Measurements from ENCODE around the gene ECE2.

Gene ECE2

DNA sequence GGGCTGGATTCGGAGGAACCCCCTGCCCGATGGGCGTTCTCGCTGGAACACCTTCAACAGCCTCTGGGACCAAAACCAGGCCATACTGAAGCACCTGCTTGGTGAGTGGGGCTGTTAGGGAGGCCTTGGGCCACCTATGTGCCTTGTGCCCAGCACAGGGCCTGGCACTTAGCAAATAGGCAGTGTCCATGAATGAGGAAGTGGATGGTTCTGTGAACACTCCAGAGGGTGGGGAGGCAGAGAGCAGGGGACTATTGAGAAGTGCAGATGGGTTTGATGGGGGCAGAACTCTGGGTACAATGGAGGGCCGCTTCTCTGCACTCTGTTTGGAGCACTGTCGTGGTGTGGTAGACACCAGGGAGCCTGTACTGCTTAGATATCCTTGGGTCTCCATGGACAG is 1.5 kb downstream of the ECE2 start:
- no peak for DNase-seq

DNA sequence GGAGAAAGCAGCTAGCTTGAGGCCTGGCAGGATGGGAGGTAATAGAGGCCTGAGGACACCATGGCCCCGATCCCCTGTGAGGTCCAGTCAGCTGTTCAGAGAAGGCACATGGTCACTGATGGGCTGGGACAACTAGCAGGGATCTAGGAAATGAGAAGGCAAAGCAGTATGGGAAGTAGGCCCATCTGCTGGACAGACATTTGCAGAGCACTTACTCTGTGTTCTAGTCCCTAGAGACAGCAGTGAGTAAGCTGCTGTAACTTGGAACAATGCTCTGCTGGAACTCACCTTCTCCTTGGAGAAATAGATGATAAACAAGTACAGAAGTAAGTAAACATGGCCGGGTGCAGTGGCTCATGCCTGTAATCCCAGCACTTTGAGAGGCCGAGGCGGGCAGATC is 7.1 kb downstream of the ECE2 start:
- DNase-seq: no peak

DNA sequence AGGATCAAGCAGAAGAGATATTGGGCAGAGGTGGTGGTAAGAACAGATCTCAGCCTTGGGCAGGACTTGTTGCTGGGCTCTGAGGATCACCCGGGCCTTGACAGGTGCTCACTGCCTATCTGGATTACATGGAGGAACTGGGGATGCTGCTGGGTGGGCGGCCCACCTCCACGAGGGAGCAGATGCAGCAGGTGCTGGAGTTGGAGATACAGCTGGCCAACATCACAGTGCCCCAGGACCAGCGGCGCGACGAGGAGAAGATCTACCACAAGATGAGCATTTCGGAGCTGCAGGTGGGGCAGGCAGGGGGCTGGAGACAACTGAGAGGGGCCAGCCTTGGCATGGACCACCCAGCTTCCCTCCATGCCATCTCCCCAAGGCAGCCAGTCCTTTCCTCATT is 7.9 kb downstream of the ECE2 start:
- no peak for DNase-seq

DNA sequence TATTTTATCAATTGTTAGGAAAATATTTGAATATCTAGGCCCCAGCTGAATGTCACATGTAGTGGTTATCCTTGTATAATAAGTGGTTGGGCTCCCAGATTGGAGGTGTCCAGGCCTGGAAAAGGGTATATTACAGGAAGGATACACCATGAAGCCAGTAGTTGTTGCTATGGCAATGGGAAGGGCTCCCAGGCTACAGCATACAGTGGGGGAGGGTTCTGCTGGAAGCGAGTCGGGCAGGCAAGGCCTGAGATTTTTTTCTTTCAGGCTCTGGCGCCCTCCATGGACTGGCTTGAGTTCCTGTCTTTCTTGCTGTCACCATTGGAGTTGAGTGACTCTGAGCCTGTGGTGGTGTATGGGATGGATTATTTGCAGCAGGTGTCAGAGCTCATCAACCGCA is 8.9 kb downstream of the ECE2 start:
- no peak for DNase-seq

DNA sequence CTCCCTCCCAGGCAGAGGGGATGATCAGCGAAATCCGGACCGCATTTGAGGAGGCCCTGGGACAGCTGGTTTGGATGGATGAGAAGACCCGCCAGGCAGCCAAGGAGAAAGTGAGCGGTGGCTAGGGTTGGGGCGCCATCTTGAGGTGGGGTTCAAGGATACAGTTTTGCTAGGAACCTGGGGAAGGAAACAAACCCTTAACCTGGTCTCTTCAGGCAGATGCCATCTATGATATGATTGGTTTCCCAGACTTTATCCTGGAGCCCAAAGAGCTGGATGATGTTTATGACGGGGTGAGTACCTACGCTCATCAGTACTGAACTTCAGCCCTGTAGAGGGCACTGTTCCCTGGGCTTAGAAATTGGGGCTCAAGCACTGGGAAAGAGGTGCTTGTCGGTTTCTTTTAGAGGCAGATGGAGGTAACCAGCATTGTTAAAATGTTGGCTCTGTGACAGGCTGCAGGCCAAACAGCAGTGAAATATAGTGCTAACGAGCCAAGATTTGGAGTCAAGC is 13.7 kb downstream of the ECE2 start:
- DNase-seq: peak; percentile 87

DNA sequence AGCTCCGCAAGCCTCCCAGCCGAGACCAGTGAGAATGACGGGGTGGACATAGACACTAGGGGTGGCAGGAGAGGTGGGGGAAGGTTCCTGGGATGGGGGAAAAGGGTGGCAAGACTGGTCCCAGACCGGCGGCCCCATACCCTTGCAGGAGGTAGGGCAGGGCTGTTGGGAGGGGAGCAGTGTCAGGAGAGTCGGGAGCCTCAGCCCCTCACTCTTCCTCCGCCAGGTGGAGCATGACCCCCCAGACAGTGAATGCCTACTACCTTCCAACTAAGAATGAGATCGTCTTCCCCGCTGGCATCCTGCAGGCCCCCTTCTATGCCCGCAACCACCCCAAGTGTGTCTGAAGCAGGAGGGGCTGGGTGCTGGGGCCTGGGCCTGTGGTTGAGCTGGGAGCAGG is 14.5 kb downstream of the ECE2 start:
- no peak for DNase-seq

DNA sequence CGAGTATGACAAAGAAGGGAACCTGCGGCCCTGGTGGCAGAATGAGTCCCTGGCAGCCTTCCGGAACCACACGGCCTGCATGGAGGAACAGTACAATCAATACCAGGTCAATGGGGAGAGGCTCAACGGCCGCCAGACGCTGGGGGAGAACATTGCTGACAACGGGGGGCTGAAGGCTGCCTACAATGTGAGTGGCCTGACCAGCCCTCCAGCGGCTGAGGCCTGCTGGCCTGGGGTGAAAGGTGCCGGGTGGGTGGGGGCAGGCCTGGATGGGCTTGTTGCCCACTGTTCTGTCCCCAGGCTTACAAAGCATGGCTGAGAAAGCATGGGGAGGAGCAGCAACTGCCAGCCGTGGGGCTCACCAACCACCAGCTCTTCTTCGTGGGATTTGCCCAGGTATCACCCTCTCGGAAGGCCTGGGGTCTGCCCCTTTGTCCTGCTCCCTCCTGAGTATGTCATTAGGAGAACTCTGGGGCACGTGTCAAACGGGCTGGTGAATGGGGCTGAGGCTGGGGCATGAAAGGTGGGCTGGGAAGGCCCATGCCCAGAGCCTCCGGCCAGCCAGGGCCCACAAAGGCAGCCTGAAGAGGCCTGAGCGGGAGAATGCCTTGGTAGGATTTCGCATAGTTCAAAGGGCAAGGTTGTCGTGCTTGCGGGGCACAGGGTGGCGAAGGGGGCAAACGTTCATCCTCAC is 15.4 kb downstream of the ECE2 start:
- no peak for DNase-seq

DNA sequence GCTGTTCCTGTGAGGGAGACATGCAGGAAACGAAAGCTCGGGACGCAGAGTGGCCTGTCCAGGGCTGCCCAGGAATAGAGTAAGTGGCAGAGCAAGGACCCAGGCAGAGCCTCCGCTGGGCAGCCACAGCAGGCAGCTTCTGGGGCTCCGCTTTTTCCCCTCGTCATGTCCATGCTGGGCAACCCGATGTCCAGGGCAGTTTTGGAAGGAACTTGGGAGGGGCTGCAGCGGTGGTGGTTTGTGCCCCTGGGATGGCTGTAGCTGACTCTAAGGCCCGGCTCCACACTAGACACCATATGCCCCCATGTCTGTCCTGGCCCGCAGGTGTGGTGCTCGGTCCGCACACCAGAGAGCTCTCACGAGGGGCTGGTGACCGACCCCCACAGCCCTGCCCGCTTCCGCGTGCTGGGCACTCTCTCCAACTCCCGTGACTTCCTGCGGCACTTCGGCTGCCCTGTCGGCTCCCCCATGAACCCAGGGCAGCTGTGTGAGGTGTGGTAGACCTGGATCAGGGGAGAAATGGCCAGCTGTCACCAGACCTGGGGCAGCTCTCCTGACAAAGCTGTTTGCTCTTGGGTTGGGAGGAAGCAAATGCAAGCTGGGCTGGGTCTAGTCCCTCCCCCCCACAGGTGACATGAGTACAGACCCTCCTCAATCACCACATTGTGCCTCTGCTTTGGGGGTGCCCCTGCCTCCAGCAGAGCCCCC is 16.1 kb downstream of the ECE2 start:
- DNase-seq: no peak

DNA sequence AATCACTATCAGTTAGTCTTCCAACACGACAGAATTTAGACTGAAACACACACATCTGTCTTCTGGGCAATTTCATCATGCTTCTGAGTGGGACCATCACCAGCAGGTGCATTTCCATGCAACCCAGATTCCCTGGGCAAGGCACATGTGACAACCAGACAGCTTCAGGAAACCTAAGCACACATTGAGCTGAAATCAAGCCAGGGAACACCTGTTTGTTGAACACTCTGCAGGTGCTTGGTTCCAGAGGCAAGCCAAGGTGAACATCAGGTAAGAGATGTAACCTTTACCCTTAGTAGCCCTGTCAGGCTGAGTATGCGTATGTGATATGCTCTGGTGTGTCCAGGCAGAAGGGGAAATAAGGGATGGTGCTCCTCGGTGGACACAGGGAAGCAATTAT is 19.9 kb downstream of the ECE2 start:
- DNase-seq: no peak

DNA sequence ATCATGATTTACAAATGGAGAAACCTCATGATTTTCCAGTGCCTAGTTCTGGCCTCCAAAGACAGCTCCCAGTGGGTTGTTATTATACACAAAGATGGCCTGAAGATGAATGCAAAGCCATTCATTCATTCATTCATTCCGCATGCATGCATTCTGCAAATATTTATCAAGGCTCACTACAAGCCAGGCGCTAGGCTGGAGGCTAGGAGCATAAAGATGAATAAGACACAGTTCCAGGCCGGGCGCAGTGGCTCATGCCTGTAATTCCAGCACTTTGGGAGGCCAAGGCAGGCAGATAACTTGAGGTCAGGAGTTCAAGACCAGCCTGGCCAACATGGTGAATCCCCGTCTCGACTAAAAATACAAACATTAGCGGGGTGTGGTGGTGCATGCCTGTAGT is 20.8 kb downstream of the ECE2 start:
- DNase-seq: no peak

DNA sequence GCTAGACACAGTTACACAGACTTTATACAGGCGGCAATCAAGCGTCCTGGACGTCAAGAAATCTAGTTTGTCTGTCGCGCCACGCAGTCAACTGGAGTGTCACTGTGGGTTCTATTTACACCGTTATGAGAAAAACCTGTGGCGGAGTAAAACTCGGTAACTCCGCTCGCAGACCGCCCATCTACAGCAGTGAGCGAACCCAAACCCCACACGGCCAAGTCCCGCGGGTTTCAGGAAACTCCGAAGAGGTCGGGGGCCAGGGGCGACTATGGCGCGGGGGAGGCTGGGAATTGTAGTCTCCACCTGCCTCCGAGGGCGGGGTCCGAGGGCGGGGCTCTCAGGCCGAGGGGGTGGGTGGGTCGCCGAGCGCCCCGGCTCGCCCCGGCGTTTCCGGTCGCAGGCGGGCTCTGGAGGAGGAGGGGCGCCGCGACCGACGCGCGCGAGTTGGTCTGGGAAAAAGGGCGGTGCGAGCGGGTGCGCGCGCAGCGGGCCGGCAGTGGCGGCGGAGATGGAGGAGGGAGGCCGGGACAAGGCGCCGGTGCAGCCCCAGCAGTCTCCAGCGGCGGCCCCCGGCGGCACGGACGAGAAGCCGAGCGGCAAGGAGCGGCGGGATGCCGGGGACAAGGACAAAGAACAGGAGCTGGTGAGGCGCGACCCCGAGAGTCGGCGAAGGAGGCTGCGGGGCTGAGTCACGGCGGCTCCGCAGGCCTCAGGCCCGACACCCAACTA is 23.1 kb downstream of the ECE2 start, which contains the start of gene PSMD2:
PSMD2 (plus strand) TSS at position 483 of the 729 bp plus-strand sequence; CDS start at position 509, 26 bp downstream.
- DNase-seq: peak; percentile 99

DNA sequence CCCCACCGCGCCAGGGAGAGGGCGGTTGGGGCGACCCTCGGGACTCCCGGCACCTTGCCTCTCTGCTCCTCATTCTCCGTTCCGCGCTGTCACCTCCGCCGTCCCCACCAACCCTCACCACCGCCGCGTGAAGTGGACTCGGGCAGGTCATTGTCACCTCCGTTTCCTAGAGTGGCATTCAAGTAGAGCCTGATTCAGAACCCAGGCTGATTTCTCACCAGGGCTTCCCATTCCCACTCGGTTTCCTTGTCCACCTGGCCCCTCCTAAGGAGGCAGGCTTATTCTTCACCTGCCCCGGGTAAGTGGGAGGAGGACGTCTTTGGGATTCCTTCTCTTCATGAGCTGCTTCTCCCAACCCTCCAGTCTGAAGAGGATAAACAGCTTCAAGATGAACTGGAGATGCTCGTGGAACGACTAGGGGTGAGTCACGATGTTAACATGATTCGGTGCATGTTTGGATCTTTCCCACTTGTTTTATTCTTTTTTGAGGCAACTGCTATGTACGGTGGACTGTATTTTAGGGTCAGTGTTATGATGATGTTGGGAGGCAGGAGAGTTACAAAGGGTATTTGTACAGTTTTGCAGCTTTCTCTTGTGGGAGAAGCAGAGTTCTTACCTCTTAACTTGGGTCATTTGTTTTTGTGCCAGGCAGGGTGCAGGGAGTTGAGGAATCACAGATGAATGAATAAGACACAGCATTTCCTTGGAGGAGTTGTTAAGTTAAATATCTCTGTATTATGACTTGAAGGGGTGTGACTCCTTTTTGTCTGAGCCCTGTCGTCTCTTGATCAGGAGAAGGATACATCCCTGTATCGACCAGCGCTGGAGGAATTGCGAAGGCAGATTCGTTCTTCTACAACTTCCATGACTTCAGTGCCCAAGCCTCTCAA is 23.9 kb downstream of the ECE2 start:
- DNase-seq: no peak

DNA sequence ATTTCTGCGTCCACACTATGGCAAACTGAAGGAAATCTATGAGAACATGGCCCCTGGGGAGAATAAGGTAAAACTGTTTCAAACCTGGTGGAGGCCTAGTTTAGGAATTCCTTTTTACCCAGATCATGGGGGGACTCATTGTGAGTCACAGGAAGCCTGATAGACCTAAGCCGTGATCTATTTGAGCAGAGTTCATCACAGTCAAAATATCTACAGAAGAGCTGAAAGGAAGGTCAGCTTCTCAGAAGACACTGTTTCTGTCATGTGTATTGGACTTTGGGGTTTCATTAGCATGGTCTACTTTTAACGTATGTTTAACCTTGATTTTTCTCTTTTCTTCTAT is 24.5 kb downstream of the ECE2 start:
- no peak for DNase-seq

DNA sequence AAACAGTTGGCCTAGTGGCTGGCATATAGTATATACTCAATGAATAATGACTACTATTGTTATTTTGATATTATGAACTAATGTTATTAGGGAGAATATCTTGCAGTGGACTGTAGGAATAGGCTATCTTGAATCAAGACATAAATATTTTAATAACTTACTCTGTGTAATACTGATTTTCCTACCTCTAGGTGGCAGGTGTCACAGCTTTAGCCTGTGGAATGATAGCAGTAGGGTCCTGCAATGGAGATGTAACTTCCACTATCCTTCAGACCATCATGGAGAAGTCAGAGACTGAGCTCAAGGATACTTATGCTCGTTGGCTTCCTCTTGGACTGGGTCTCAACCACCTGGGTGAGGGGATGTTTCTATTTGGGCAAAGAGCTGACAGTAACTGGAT is 29.8 kb downstream of the ECE2 start:
- no peak for DNase-seq

DNA sequence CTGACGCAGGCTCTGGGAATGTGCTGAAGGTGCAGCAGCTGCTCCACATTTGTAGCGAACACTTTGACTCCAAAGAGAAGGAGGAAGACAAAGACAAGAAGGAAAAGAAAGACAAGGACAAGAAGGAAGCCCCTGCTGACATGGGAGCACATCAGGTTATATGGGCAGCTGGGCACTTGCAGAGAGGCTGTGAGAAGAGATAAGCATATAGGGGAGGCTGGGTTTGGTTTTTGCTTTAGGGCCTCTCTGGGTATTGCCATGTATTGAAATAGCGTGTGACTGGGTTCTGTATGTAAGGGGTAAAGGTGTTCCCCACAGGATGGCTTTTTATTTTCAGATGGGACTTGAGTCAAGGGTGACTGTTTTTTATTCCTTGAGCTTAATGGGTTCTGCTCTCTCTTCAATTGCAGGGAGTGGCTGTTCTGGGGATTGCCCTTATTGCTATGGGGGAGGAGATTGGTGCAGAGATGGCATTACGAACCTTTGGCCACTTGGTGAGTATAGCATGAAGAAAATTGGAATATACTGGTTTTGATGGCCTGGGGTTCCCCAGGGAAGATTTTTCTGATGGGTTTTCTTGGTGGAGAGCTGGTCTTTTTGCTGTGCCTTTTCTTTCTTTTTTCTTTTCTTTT is 30.6 kb downstream of the ECE2 start:
- DNase-seq: no peak

DNA sequence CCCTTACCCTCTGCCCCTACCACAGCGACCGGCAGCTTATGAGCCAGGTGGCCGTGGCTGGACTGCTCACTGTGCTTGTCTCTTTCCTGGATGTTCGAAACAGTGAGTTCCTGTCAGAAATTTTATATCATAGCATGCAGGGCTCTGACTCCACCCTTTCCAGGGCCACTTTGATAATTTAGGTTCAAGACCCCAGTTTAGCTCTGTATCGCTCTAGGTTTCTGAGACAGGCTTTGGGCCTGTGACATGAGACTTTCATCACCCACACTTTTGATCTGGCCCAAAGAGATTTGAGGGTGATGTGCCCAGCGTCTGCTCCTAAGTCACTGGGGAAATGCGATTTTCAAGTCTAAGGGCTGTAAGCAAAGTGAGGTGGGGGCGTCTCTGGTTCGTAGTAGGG is 32.1 kb downstream of the ECE2 start:
- DNase-seq: no peak

DNA sequence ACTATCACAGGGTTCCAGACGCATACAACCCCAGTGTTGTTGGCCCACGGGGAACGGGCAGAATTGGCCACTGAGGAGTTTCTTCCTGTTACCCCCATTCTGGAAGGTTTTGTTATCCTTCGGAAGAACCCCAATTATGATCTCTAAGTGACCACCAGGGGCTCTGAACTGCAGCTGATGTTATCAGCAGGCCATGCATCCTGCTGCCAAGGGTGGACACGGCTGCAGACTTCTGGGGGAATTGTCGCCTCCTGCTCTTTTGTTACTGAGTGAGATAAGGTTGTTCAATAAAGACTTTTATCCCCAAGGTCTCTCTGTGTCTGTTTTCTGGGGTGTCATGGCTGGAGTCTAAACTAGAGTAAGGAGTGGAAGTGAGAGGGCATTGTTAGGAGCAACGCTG is 32.9 kb downstream of the ECE2 start:
- no peak for DNase-seq

DNA sequence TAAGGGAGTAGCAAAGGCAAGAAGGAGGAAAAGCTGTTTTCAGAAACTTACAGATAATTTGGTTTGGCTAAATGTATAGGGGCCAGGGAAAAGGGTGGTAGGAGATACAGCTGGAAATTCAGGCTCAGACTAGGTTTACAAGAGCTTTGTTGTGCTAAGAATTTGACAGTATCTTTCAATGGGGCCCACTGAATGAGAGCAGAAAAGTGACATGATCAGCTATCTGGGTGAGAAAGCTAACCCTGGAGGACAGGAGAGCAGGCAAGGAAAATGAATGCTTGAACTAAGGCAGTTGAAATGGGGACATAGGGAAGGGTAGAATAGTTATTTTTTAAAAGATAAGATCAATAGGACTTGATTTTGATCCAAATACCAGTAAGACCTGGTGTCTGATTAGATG is 35.8 kb downstream of the ECE2 start:
- DNase-seq: no peak

DNA sequence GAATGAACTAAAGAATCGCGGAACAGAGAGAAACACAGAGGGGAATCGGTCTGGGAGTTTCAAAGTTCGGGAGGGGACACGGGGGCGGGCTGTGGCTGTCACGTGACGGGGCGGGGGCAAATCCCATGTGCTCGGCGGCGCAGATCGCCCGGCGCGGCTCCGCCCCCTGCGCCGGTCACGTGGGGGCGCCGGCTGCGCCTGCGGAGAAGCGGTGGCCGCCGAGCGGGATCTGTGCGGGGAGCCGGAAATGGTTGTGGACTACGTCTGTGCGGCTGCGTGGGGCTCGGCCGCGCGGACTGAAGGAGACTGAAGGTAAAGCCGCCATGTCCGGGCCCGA is 38.5 kb downstream of the ECE2 start, which contains the start of gene EIF4G1:
EIF4G1 (plus strand) TSS at position 244 of the 337 bp plus-strand sequence. CDS start 1,191 bp downstream, outside the sequence.
- peak; percentile 97 for DNase-seq

DNA sequence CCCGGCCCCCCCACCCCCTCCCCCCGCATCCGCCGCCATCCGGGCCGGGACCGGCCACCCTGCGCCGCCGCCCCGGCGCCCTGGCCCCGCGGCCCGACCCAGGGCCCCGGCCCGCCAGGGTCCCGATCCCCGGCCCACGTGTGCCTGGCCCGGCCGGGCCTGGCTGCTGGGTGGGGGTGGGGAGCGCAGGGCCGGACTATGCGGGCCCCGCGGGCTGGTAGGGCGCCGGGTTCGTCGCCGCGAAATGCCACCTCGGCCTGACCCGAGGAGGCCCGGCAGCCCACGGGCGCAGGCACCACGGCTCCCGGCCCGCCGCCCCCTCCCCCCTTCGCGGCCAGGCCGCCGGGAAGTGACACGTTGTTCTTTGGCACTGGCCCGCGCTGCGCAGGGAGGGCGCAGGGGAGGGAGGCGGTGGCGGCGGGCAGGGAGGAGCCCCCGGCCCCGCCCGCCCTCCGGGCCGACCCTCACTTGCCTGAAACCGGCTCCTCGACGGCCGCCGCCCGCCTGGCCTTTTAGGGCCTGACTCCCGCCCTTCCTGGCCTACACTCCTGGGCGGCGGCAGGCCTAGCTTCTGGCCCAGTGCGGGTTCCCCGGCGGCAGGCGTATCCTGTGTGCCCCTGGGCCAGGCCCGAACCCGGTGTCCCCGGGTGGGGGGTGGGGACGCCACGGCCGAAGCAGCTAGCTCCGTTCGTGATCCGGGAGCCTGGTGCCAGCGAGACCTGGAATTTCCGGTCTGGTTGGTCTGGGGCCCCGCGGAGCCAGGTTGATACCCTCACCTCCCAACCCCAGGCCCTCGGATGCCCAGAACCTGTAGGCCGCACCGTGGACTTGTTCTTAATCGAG is 39.1 kb downstream of the ECE2 start:
- DNase-seq: peak; percentile 89

DNA sequence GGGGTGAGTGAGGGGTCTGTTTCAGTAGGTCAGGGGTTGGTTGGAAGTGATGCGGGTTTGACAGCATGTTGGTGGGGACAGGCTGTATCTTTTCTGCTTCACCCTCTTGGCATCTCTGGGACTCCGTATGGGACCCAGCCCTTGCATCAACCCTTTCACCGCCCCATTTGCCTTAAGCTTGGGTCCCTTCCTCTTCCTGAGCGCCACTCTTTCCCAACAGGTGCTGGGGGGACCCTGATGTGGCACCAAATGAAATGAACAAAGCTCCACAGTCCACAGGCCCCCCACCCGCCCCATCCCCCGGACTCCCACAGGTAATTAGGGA is 39.7 kb downstream of the ECE2 start:
- no peak for DNase-seq
